Measurements from ENCODE around the gene DNASE2. TPM values are rescaled to one million over a fixed set of nuclear protein-coding genes. Genes with fewer than 3 reads are reported as not detected.

The DNASE2 gene
- total RNA-seq, 2 donors from 2014 or later = 6.9 to 28.3 TPM

DNA sequence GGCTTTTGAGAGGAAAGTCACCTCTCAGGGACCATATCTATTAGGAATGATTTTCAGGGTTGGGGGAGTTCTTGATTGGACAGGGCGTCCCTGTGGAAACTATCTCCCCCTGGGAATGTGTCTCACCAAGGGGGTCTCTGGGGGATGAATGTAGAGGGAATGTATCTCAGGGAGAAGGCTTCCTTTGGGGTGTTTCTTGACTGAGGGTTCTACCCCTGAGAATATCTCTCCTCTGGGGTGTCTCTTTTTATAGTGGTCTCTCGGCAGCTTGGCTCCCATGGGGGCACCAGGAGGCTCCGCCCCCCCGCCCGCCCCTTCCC, 47.9 kb downstream of the DNASE2 start:
- Histone ChIP-seq H3K27me3 (peaks cover 0 to 32% of the 10 kb centered on the region in 2 donors), H3K4me3 (no peak overlapping the region), H3K36me3 (replicated peaks in 1 of 2; ENCODE audit: insufficient read depth in 1 of 2, low read depth in 2 of 2) (no peaks in the 10 kb centered on the region), H3K27ac (no peak overlapping the region), H3K9me3 (no peaks in the 10 kb centered on the region), H3K4me1 (peaks cover 30% of the 10 kb centered on the region)
- intact Hi-C loops (cut with DNase I) = no loop called here
- no peak for ATAC-seq
- TF ChIP-seq, protein P1, sequence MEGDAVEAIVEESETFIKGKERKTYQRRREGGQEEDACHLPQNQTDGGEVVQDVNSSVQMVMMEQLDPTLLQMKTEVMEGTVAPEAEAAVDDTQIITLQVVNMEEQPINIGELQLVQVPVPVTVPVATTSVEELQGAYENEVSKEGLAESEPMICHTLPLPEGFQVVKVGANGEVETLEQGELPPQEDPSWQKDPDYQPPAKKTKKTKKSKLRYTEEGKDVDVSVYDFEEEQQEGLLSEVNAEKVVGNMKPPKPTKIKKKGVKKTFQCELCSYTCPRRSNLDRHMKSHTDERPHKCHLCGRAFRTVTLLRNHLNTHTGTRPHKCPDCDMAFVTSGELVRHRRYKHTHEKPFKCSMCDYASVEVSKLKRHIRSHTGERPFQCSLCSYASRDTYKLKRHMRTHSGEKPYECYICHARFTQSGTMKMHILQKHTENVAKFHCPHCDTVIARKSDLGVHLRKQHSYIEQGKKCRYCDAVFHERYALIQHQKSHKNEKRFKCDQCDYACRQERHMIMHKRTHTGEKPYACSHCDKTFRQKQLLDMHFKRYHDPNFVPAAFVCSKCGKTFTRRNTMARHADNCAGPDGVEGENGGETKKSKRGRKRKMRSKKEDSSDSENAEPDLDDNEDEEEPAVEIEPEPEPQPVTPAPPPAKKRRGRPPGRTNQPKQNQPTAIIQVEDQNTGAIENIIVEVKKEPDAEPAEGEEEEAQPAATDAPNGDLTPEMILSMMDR (IDR thresholded peaks at IDR 0.05) = no peak
- TF ChIP-seq POLR2A (IDR thresholded peaks at IDR 0.05) = no peak
- 0 to 7% methylated on average over 1 to 3 of the region's 5 CpGs for WGBS, 2 donors
- no peak for DNase-seq

DNA sequence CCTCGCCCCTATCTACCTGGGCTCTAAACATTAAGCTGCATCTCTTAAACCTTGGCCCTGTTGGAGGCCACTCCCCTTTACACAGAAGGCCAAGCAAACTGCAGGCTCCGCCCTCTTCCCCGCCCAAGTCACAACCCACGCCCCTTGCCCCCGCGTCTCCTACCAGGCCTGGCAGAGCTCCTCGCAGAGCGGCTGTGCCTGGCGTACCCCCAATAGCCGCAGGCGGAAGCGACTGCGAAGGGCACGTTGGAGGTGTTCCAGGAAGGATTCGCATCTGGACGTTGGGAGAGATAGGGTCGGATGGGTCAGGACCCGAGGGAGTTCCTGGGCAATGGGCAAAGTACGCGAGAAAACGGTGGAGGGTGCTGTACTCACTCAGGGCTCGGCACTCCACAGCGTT, 52.8 kb downstream of the DNASE2 start:
- ATAC-seq (peak; percentile 45), DNase-seq (peak in 3 of 4 donors; percentile 54 to 65 (median 54))
- WGBS, 2 donors = 3% methylated on average over 17 to 23 of the region's 23 CpGs
- TF ChIP-seq, protein P1 (IDR thresholded peaks at IDR 0.05) = no peak
- H3K4me3 ChIP-seq = no peak overlapping the region
- peaks cover 0 to 7% of the 10 kb centered on the region in 2 donors for H3K27me3 ChIP-seq
- no peak overlapping the region for H3K27ac ChIP-seq
- H3K36me3 ChIP-seq (replicated peaks in 1 of 2; ENCODE audit: insufficient read depth in 1 of 2, low read depth in 2 of 2) = no peaks in the 10 kb centered on the region
- intact Hi-C loops (cut with DNase I) = no loop called here
- H3K9me3 ChIP-seq = no peaks in the 10 kb centered on the region
- peaks cover 27% of the 10 kb centered on the region for H3K4me1 ChIP-seq

DNA sequence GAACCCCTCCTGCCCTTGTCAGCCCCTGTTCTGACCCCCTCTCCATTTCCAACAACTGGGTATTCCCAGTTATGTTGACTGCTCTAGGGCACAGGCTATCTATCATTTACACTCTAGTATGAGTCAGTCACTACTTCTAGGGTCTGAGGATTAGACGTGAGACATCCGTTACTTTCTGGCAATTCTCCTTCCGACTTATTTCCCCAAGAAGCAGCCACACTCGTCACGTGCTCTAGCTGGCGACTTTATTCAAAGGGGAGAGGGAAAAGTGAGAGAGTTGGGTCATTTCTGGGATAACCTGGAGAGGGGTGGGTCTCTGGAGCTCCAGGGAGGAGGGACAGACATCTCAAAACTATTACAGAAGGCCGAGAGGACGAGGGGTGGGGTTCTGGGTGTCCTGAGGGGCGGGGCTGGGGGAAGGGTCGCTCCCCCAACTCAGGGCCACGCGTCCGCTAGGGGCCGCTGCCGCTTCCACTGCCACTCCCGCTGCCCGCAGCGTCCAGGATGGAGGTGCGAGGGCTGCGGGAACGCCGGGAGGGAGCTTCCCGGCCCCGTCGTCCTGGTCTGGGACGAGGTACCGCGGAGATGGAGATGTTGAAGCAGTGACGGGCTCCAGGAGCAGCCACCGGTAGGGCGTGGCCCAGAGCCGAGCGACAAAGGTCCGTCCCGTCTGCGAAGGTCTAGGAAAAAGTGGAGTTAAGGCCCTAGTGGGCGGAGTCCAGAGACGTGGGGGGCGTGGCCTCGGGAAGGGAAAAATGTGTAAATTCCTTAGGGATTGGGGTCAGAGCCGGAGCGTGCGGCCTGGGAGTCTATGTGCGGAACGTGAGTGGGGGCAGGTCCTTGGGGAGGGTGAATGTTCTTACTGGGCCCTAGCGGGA, 55.8 kb downstream of the DNASE2 start:
- TF ChIP-seq, protein P1 (IDR thresholded peaks at IDR 0.05) = peak in 6 of 7 experiments; percentile 7 to 24 (median 16)
- TF ChIP-seq POLR2A (IDR thresholded peaks at IDR 0.05) = no peak
- 5 to 7% methylated on average over 21 to 46 of the region's 46 CpGs for WGBS, 2 donors
- intact Hi-C loops (cut with DNase I) = no loop called here
- H3K27me3 ChIP-seq = peaks cover 0 to 7% of the 10 kb centered on the region in 2 donors
- H3K4me1 ChIP-seq = peaks cover 16% of the 10 kb centered on the region
- no peak overlapping the region for H3K4me3 ChIP-seq
- no peaks in the 10 kb centered on the region for H3K36me3 ChIP-seq (replicated peaks in 1 of 2; ENCODE audit: insufficient read depth in 1 of 2, low read depth in 2 of 2)
- no peak overlapping the region for H3K27ac ChIP-seq
- H3K9me3 ChIP-seq = no peaks in the 10 kb centered on the region
- no peak for ATAC-seq
- DNase-seq = peak in 1 of 4 donors; percentile 39

Small RNAs within 50 kb of the gene (microRNA-seq; reads per million reads assigned to microRNA genes)
- gene MIR5695 (ENCODE audit: borderline number of aligned reads in 2 of 2, borderline replicate concordance in 2 of 2) (0 reads per million in 2 donors), gene MIR6794 (ENCODE audit: borderline number of aligned reads in 2 of 2, borderline replicate concordance in 2 of 2) (0 reads per million in 2 donors)

Small RNAs within 50 kb of the gene (small RNA-seq; reads per million reads assigned to genes)
- gene MIR5695 (not detected), gene MIR6794 (not detected)

Other genes with a start within 250 kb of the DNASE2 start
- 10 to 100 TPM; 30.0 to 48.0 TPM for gene MAN2B1, start 214.7 kb downstream of the DNASE2 start, total RNA-seq
- gene WDR83, start 214.6 kb downstream of the DNASE2 start, total RNA-seq = 10 to 100 TPM; 12.5 to 37.2 TPM
- gene DHPS, start 199.6 kb downstream of the DNASE2 start, total RNA-seq = 100 to 1,000 TPM in 1 of 2 donors, 10 to 100 TPM in 1; 55.8 to 136 TPM
- not detected for gene GNG14, start 193.5 kb downstream of the DNASE2 start, total RNA-seq
- gene FBXW9, start 184.8 kb downstream of the DNASE2 start, total RNA-seq = 1 to 10 TPM; 3.9 to 4.0 TPM
- gene TNPO2, start 157.5 kb downstream of the DNASE2 start, total RNA-seq = 10 to 100 TPM; 15.0 to 35.6 TPM
- gene TRIR, start 146.8 kb downstream of the DNASE2 start, total RNA-seq = 100 to 1,000 TPM; 187 to 282 TPM
- gene GET3, start 144.0 kb downstream of the DNASE2 start, total RNA-seq = 10 to 100 TPM; 13.2 to 22.8 TPM
- not detected for gene BEST2, start 129.7 kb downstream of the DNASE2 start, total RNA-seq
- gene HOOK2, start 105.9 kb downstream of the DNASE2 start, total RNA-seq = 100 to 1,000 TPM; 114 to 354 TPM
- gene JUNB, start 90.0 kb downstream of the DNASE2 start, total RNA-seq = 100 to 1,000 TPM; 219 to 485 TPM
- 100 to 1,000 TPM; 105 to 146 TPM for gene PRDX2, start 79.6 kb downstream of the DNASE2 start, total RNA-seq
- not detected for gene THSD8, start 79.4 kb downstream of the DNASE2 start, total RNA-seq
- 1 to 10 TPM; 1.3 to 6.5 TPM for gene RNASEH2A, start 74.9 kb downstream of the DNASE2 start, total RNA-seq
- under 1 TPM in 1 of 2 donors, not detected in 1; 0.52 TPM for gene RTBDN, start 46.9 kb downstream of the DNASE2 start, total RNA-seq
- gene MAST1, start 42.9 kb downstream of the DNASE2 start, total RNA-seq = under 1 TPM in 1 of 2 donors, not detected in 1; 0.26 TPM
- gene KLF1, start 5.8 kb upstream of the DNASE2 start, total RNA-seq = not detected
- gene GCDH, start 9.7 kb upstream of the DNASE2 start, total RNA-seq = 10 to 100 TPM; 17.4 to 57.7 TPM
- gene SYCE2, start 37.8 kb upstream of the DNASE2 start, total RNA-seq = not detected
- gene FARSA, start 52.3 kb upstream of the DNASE2 start, total RNA-seq = 10 to 100 TPM; 25.9 to 35.6 TPM
- gene CALR, start 57.2 kb upstream of the DNASE2 start, total RNA-seq = 100 to 1,000 TPM; 298 to 388 TPM
- gene RAD23A, start 64.4 kb upstream of the DNASE2 start, total RNA-seq = 10 to 100 TPM; 53.7 to 94.6 TPM
- gene GADD45GIP1, start 75.8 kb upstream of the DNASE2 start, total RNA-seq = 10 to 100 TPM; 31.3 to 42.0 TPM
- gene DAND5, start 88.1 kb upstream of the DNASE2 start, total RNA-seq = not detected
- gene NFIX, start 114.0 kb upstream of the DNASE2 start, total RNA-seq = 10 to 100 TPM; 16.9 to 26.7 TPM
- gene LYL1, start 221.4 kb upstream of the DNASE2 start, total RNA-seq = 1 to 10 TPM; 3.4 to 6.9 TPM
- 10 to 100 TPM; 21.5 to 36.3 TPM for gene TRMT1, start 235.3 kb upstream of the DNASE2 start, total RNA-seq
- gene NACC1, start 236.8 kb upstream of the DNASE2 start, total RNA-seq = 10 to 100 TPM in 1 of 2 donors, 1 to 10 TPM in 1; 6.0 to 15.5 TPM

Data from body of pancreas (tissue), 4 donors.